Activated CD8-positive, alpha-beta memory T cell treated with anti-CD3 and anti-CD28 coated beads, Interleukin-2, amount 50 U/mL, for 24 hours (primary cell): ENCODE results near the gene BACH2.

Experiments
- DNase-seq: peaks from one replicate; pipeline ENCODE4 v3.0.0-alpha.2; 2020; ENCODE audit errors: extremely low read depth

Gene BACH2

GRCh38 chr6:90238496-90239266 is 58.0 kb downstream of the BACH2 start:
- no peak for DNase-seq

GRCh38 chr6:90237350-90237990 is 59.2 kb downstream of the BACH2 start:
- no peak for DNase-seq

DNA sequence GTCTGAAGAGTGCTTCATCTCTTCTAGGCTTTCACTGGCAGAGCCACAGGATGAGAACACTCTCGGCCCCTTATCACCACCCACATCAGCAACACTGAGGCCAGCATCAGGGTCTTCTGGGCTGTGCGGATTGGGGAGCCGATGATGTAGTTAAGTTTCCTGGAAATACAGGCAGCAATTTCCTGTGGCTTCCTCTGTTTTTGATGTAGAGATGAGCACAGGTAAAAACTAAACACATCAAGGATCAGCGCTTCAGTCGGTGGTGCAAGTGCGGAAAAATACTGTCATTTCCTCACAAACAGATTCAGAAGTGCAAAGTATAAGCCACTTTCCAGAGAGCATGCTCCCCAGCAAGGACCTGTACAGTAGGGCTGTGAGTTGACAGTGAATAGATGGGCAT is 62.6 kb downstream of the BACH2 start:
- peak; percentile 52 for DNase-seq

GRCh38 chr6:90233213-90233612 is 63.4 kb downstream of the BACH2 start:
- DNase-seq = no peak

GRCh38 chr6:90231798-90232197 is 64.8 kb downstream of the BACH2 start:
- DNase-seq = no peak

- no peak for DNase-seq
These were observed 65.3 kb downstream of the BACH2 start for GRCh38 chr6:90231308-90231707.

DNA sequence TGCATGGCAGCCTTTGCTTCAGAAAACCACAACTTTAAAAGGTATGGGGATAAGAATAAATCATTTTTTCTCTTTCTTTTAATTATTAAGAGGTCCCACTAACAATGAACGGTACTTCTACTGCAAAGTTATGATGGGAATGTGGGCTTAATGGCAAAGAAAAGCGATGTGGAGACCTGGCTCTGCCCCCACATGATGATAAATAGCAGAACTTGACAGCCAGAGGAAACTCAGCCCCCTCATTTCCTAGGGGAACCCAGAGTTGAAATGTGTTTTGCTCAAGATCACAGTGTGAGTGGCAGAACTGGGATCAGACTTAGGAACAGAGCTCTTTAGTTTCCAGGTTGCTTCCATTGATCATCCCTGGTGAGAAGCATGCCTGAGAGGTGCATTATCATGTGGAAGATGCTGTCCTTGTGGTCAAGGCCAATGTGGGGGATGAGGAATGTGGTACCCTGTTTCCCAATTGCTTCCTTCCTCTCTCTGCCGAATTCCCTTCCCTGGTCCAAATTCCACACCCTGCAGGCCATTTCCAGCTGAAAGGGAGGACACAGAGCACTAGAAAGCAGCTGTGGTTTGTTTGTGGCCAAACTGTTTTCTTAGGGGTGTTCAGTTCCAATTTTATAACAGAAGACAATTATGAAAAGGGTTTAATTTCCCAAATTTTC is 66.0 kb downstream of the BACH2 start:
- no peak for DNase-seq

DNA sequence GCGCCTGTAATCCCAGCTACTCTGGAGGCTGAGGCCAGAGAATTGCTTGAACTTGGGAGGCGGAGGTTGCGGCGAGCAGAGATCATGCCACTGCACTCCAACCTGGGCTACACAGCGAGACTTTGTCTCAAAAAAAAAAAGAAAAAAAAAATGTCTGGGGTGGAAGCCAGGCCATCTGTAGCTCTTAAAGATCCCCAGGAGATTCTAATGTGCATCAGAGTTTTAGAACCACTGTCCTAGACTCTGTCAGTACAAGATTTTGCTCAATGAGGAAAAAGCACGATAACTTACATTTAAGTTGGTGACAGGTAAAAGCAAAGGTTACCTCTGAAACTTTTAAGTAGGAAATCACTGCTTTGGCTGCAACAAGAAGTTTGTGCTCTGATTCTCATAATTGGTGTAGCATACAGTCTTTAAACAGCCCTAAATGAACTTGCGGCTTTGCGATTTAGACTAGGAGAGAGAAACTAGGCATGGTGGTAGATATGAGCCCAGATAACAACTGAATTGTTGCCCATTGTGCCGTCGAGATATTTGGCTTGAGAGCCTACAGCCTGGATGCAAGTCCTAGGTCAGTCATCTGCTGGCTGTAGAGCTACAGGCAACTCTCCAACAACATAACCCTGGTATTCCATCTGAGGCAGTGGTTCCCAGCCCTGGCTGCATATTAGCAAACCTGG is 67.2 kb downstream of the BACH2 start:
- DNase-seq = no peak

GRCh38 chr6:90227673-90228072 is 69.0 kb downstream of the BACH2 start:
- DNase-seq = no peak

DNA sequence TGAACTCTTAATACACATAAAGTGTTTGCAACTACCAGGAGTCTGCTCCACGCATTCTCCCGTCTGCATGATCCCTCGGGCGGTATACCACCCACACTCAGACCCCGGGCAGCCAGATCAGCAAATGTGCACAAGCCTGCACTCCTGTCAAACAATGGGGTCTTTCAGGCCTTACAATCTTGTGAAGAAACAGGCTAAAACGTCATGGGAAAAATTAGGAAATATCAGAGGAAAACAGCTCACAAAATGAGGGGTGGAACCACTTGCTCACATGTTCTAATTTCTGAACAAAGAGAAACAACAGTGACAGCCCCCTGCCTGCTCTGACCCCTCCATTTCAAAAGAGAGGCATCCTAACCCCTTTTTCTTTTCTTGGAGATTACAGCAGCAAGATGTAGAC is 69.4 kb downstream of the BACH2 start:
- no peak for DNase-seq

DNA sequence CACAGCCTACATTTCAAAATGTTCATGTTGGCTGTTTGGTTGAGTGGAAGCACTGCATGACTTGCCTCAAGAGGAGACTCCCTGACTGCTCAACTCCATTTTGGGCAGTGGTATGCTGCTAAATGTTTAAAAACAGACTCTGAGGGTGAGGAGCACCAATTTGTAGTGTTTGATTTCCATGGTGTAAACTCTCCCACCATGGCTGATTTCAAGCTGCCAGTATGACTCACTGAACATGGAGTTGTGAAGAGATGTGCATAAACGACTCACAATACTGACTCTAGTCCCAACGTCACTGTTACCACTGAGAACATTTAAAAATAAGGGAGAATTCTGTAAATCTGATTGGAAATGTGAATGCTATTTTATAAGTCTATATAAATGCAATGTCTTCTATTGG is 70.4 kb downstream of the BACH2 start:
- no peak for DNase-seq

DNA sequence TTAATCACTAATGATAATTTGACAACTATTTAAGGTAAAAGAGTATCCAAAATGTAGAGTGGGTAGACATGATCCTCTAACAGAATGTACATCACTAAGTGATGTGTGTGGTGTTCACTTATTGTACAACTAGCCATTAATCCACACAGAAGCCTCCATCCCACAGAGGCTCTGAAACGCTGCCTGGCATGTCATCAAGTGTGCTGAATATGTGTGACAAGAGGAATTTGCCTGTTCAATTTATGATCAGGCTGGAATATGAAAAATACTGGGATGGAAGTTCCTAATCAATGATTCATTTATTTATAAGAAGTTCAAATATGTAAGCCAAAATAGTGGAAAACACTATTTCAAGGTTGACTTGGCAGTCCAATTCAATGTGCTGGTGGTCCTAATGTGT is 72.4 kb downstream of the BACH2 start:
- no peak for DNase-seq

DNA sequence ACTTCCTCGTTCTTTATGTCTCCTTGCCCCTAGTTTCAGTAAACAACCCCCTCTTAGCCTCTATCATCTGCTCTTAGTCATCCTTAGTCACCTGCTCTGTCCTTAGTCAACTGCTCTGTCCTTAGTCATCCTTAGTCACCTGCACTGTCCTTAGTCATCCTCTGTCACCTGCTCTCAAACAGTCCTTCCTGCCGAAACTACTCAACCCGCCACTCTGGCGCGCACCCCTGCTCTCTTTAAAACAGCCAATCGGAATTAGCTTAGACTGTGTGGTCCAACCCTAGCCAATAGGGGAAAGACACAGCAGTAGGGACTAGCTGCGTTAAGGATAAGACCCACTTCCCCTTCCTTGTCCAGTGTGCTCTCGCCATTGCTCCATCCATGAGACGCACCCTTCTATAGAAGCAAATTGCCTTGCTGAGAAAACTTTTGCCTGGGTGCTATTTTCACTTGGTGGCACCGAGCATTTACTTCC is 73.9 kb downstream of the BACH2 start:
- no peak for DNase-seq

- DNase-seq = no peak
These were observed 74.6 kb downstream of the BACH2 start for GRCh38 chr6:90222008-90222407.

DNA sequence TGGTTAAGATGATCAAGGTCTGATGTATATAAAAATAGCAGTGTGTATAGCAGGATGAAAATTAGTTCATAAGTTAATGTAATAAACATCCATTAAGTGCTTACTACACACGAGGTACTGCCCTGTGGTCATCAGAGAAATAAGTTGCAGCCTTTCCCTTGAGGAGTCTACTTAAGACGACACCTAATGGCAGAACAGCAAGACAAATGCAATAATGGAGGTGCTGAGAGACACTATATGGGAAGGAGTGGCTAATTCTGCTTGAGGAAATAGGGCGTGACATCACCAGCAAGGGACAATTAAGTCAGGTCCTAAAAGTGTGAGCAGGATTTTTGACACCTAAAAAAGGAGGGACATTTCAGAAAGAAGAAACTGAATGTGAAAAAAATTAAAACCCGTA is 75.2 kb downstream of the BACH2 start:
- no peak for DNase-seq

GRCh38 chr6:90220273-90220672 is 76.4 kb downstream of the BACH2 start:
- DNase-seq = no peak

GRCh38 chr6:90219209-90219985 is 77.2 kb downstream of the BACH2 start:
- DNase-seq = no peak

- DNase-seq = no peak
These were observed 77.8 kb downstream of the BACH2 start for GRCh38 chr6:90218959-90219208.

GRCh38 chr6:90217506-90218127 is 79.0 kb downstream of the BACH2 start:
- DNase-seq = no peak

- DNase-seq = no peak
These were observed 80.3 kb downstream of the BACH2 start for GRCh38 chr6:90216072-90216977.
